GM11168 (cell line): Measurements from ENCODE around the gene HAUS8.
"Not testable (repeated sequence)": the region's sequence is repeated elsewhere in the genome, so short reads cannot be mapped to it uniquely, and the experiment has no call there.

Experiments
- in situ Hi-C: fragments of 300-500 bp; cut with MboI; formaldehyde crosslinking; loops from one replicate; pipeline ENCODE4 v1.12.0; 2022; ENCODE audit warnings: low sequenced_read_pairs; ENCODE audit not compliant: unreplicated experiment

HAUS8 gene

DNA sequence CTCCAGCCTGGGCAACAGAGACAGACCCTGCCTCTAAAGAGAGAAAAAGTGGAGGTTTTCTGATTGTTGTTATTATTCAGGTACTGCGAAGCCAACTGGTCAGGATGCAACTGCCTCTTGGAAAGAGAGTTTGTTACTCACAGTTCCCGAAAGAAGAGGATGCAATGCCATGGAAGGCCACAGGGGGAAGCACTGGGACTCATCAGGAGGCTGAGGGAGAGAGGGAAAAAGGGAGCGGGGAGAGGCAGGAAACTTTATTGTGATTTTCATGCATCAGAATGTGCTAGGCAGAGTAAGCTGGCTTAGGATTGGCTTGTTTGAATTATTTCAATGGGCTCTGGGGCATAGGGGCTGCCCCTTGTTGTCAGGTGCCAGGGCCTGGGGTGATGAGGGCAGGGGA, 27.9 kb upstream of the HAUS8 start:
- in situ Hi-C loops: no loop called here

DNA sequence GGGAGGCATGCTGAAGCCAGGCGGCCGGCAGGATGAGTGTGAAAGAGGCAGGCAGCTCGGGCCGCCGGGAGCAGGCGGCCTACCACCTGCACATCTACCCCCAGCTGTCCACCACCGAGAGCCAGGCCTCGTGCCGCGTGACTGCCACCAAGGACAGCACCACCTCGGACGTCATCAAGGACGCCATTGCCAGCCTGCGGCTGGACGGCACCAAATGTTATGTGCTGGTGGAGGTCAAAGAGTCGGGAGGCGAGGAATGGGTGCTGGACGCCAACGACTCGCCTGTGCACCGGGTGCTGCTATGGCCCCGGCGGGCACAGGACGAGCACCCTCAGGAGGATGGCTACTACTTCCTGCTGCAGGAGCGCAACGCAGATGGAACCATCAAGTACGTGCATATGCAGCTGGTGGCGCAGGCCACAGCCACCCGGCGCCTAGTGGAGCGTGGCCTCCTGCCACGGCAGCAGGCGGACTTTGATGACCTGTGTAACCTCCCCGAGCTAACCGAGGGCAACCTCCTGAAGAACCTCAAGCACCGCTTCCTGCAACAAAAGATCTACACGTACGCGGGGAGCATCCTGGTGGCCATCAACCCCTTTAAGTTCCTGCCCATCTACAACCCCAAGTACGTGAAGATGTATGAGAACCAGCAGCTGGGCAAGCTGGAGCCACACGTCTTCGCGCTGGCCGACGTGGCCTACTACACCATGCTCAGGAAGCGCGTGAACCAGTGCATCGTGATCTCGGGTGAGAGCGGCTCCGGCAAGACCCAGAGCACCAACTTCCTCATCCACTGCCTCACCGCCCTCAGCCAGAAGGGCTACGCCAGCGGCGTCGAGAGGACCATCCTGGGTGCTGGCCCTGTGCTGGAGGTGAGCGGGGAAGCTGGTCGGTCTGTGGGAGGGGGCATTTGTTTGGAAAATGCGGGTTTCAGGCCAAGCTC, 26.7 kb upstream of the HAUS8 start:
- in situ Hi-C loops: no loop called here

DNA sequence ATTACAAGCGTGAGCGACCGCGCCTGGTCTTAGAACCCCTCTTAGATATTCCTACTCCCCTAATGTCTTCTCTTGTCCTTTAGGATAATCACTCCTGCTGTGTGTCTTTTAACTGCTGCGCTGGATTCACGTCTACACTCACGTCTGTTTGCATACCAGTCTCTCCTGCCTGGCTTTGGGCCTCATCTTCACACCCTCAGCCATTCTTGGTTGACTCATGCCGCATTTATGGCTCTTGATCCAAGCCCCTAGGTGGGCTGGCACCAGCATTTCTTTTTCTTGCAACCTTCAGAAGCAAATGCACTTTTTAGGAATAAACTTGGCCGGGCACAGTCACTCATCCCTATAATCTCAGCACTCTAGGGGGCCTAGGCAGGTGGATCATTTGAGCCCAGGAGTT, 23.1 kb upstream of the HAUS8 start:
- in situ Hi-C loops: no loop called here

DNA sequence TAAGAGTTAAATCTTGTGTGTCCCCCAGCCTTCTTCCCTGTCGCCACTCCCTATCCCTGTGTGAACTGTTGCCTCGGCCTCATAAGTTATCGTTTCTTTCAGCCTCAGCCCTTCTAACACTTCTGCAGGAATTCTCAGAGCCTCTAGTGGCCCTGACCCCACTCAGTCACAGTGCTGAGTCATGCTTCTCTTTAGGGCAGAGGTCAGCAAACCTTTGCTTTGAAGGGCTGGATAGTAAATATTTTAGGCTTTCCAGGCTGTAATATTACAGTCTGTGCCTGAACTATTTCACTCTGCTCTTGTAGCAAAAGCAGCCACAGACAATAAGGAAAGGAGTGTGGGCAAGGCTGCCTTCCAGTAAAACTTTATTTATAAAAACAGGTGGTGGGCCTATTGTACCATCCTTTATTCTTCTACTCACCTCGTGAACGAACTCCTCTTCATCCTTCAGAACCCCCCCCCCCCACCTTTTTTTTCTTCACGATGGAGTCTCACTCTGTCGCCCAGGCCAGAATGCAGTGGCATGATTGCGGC, 22.4 kb upstream of the HAUS8 start:
- in situ Hi-C loops: no loop called here

DNA sequence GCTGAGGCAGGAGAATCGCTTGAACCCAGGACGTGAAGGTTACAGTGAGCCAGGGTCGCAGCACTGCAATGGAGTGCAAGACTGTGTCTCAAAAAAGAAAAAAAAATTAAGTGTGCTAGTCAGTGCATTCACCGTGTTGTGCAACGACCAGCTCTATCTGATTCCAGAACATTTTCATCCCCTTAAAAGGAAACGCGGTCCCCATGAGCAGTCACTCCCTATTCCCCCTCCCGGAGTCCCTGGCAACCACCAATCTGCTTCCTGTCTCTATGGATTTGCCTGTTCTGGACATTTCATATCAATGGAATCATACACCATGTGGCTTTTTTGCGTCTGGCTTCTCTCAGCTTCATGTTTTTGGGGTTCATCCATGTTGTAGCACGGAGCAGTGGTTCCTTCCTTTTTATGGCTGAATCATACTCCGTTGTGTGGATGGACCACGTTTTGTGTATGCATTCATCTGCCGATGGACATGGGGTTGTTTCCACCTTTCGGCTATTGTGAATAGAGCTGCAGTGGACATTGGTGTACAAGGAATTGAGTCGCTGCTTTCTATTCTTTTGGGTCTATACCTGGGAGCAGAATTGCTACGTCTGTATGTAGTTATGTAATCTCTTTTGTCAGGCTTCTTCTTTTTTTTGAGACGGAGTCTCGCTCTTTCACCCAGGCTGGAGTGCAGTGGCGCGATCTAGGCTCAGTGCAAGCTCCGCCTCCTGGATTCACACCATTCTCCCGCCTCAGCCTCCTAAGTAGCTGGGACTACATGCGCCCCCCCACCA, 20.1 kb upstream of the HAUS8 start:
- in situ Hi-C loops: no loop called here

DNA sequence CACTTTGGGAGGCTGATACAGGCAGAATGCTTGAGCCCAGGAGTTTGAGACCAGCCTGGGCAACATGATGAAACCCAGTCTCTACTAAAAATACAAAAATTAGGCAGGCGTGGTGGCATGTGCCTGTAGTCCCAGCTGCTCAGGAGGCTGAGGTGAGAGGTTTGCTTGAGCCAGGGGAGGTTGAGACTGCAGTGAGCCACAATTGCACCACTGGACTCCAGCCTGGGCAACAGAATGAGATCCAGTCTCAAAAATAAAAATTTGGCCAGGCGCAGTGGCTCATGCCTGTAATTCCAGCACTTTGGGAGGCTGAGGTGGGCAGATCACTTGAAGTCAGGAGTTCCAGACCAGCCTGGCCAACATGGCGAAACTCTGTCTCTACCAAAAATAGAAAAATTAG, 19.4 kb upstream of the HAUS8 start:
- in situ Hi-C loops: not testable (repeated sequence)

DNA sequence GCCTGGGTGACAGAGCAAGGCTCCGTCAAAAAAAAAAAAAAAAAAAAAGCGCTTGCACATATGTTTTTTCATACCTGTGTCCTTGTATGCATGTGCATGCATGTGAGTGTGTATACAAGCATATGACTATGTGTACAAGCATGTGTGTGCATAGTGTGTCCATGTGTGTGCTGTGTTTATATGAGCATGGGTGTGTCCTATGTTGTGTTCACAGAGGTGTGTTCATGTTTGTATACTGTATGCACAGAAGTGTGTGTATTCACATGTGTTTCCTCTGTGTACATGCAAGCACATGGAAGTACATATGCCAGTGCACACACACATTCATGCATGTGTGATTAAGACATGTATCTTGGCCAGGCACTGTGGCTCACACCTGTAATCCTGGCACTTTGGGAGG, 17.4 kb upstream of the HAUS8 start:
- in situ Hi-C loops: no loop called here

DNA sequence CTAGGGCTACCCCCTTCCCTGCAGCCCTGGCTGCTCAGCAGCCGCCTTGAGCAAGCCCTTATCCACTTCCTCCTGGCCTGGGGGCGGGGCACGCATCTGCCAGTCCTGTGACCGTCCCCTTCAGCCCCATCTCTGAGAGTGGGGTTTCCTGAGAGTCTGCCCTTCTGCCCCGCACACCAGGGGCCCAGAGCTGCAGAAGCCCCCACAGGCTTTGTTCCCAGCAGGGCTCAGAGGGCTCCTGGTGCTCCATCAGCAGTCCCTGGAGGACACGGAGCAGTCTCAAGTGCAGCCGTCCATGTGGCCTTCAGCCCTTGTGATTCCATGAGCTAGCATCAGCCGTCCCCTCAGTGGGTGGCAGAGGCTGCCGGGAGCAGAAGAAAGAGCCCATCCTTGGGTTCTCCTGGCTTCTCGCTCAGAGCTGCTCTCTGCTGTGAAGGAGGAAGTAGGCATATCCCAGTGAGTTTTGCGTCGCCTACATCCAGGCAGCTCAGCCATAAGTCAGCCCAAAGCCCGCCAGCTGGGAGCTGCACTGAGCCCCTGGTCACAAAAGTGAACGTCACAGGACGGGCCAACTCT, 16.6 kb upstream of the HAUS8 start:
- in situ Hi-C loops: no loop called here

DNA sequence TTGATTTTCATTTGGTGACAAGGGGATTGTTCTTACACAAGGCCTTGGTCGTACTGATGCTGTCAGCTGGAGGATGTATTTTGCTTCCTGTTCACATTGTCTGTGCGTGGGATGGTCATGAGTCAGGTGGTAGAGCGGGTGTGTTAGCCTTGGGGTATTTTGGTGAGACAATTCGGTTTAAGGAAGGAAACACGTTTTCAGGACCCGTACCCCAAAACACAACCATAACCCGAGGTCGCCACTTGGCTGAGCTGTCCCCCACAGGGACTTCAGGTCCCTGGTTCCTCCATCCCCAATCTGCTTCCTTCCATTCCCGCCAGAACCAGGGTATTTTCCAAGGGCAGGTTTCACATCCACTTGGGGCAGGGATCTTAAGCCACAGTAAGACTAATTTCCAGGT, 15.3 kb upstream of the HAUS8 start:
- in situ Hi-C loops: no loop called here

DNA sequence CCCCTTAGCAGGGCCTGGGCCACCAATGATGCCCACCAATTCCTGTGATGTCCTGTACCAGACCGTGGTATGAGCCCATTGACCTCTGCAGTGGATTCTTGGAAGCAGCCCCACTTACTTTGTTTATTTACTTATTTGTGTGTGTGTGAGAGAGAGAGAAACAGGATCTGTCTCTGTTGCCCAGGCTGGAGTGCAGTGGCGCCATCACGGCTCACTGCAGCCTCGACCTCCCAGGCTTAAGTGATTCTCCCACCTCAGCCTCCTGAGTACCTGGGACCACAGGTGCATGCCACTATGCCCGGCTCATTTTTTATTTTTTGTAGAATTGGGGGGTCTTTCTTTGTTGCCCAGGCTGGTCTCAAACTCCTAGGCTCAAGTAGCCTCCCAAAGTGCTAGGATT, 13.3 kb upstream of the HAUS8 start:
- in situ Hi-C loops: no loop called here

DNA sequence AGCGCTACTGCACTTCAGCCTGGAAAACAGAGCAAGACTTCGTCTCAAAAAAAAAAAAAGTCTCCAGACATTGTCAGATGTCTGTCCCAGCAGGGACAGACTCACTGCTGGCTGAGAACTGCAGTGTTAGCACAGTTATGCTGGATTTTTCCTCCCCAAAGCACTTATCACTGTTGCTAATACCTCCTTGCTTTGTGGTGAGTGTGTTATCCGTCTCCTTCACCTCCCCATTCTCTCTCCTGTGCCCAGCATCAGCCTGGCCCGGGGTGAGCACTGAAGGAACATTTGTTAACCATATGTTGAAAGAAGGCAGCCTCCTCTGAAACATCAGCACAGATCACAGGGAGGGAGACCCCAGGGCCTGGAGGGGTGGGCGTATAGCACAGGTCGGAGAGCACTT, 11.6 kb upstream of the HAUS8 start:
- in situ Hi-C loops: no loop called here

DNA sequence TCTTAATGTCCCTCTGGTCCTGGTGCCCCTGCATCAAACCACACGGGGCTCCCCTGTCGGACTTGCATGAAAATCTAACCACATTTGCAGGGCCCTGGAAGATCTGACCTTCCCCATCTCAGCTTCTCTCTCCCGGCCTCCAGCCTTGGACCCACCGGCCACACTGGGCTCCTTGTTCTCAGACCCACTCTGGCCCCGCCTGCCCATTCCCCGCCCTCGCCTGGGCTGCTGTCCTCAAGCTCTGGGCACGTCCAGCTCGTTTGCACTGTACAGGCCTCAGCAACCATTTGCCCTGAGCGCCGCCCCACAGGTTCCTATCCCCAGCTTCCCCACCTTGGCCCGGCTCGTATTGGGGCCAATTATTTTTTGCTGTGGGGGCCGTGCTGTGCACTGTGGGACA, 10.9 kb upstream of the HAUS8 start:
- in situ Hi-C loops: no loop called here

DNA sequence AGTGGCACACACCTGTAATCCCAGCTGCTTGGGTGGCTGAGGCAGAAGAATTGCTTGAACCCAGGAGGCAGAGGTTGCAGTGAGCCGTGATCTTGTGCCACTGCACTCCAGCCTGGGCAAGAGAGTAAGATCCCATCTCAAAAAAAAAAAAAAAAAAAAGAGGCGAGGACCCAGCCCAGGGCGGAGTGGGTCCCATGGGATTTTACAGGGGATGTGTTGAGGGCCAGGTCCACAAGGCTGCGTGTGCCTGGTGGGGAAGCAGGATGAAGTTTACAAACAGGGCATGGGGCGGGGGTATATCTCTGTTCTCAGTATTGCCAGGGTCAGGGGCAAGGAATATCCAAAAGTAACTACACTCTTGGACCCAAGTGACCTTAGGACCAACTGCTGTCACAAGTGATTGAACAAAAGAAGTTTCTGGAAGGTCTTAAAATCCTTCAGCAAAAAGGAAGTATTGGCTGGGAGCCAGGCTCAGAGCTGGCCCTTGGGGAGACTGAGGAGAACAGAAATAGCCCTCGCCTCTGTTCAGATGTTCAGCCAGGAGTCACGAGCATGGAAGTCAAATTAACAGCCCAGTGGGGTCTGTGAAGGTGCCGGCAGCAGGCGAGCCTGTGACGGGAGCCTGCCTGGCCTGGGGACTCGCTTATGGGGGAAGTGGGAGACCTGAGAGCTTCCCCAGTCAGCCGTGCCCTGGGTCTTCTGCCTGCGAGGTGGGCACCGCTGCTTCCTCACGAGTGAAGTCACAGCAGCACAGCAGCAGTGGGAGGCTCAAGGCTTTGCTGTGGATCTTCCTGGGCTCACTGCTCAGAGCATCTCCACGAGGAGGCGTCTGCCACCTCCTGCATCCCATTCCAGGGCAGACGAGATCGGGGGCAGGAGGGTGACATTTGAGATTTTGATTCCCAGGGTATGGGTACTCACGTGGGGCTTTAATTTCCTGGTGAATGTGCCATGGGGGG, 6.7 kb upstream of the HAUS8 start:
- in situ Hi-C loops: no loop called here

DNA sequence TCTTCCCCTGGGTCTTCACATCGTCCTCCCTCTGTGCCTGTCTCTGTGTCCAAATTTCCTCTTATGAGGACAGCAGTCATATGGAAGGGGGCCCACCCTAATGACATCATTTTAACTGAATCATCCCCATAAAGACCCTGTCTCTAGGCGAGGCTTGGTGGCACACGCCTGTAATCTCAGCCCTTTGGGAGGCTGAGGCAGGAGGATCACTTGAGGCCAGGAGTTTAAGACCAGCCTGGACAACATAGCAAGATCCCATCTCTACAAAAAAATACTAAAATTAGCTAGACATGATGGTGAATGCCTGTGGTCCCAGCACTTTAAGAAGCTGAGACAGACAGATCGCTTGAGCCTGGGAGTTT, 5.2 kb upstream of the HAUS8 start:
- in situ Hi-C loops: no loop called here

DNA sequence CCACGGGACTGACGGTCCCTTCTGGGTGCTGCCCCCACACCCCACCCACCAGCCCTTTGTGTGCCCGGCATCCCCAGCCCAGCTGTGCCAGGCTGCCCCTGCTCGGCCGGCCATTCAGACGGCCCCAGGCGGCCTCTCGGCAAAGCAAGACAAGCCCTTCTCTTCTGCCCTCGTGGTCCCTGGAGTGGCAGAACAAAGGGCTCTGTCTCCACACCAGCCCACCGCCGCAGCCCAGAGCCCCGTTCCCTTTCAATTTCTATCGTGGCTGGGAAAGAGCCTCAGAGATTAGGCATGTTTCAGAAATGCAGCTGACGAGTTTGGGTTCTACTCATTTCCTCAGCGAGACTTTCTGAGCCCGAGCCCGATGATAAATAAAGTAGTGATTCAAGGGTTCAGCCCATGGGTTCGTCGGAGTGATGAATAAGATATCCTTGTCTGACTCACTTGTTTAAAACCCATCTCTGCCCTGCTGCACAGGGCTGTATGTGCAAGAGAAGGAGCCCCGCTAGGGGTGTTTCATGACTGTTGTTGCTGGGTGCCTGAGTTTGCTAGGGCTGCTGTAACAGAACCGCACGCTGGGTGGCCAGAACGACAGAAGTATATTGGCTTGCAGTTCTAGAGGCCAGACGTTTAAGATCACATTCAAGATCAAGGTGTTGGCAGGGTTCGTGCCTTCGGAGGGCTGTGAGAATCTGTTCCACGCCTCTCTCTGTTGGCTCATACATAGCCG, 4.6 kb upstream of the HAUS8 start:
- in situ Hi-C loops: no loop called here

DNA sequence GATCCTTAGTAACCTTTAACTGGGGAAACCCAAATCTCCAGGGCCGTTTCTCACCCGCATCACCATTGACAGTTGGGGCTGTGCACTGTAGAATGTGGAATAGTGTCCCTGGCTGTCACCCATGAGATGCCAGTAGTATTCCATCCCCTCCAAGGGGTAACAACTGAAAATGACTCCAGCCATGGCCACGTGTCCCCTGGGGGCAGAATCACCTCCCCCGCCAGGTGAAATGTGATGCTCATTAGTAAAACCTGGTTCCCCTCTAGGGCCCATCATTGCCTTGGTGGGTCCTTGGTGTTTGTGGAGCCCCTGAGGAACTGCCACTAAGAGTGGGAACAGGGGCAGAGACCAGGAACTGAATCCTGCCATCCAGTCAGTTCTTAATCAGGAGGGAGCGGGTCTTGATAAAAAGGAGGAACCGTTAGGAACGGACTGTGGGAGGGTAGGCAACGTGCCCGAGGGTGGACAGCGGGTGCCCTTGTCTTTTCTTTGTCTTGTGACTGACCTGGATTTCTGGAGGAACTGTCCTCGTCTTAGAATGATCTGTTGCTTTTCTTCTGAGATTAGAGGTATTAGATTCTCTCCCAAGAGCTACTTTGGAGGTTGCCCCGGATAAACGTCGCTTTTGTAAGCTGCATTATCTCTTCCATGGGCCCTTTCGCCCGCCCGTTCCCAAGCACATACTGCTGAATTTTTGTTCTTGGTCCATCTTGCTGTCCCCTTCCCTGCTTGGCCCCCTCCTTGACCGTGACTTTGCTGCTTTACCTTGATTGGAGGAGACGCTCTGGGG, 3.9 kb upstream of the HAUS8 start:
- in situ Hi-C loops: no loop called here

DNA sequence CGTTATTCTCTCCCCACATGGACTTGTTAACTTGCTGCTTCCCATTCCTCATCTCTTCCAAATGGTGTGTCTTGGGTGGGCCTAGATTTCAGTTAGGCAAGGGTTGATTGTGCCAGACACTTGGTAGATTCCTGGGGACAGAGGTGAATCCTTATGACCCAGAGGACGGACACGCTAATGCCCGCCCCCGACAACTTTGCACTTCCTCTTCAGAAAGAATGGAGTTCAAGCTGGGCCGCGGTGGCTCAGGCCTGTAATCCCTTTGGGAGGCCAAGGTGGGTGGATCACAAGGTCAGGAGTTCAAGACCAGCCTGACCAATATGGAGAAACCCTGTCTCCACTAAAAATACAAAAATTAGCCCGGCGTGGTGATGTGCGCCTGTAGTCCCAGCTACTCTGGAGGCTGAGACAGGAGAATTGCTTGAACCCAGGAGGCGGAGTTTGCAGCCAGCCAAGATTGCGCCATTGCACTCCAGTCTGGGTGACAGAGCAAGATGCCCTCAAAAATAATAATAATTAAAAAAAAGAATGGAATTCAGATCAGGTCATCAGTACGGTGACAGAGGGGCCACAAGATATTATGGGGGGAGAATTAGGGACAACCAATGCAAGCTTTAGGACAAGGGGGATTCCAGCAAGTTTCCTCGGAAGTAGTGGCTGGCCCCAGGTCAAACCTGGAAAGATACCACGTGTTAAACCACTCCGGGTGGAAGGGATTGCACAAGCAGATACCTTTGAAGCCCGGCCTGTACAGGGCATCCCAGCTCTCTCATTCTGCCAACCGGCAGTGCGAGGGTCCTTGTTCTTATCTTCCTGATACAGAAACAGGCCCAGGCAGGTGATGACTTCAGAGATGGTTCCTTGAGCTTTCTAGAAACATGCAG, 3.0 kb upstream of the HAUS8 start:
- in situ Hi-C loops: no loop called here
